GM21367 (cell line): ENCODE measurements around the gene MCOLN2.
"Not testable (repeated sequence)": the region's sequence is repeated elsewhere in the genome, so short reads cannot be mapped to it uniquely, and the experiment has no call there.

Experiments used
- ATAC-seq: cut with Tn5 transposase; IDR thresholded peaks from one replicate; pipeline ENCODE4 v1.9.1; 2021; ENCODE audit not compliant: unreplicated experiment

The MCOLN2 gene

GRCh38 chr1:84986561-84986960 is 10.4 kb downstream of the MCOLN2 start:
- ATAC-seq, result not testable (repeated sequence)

GRCh38 chr1:84985365-84985764 is 11.5 kb downstream of the MCOLN2 start:
- ATAC-seq, result no peak

- no peak for ATAC-seq
Measured at GRCh38 chr1:84982395-84982794, 14.5 kb downstream of the MCOLN2 start.

- peak; percentile 29 for ATAC-seq
Measured at GRCh38 chr1:84975035-84975434, 21.9 kb downstream of the MCOLN2 start.

- peak; percentile 33 for ATAC-seq
Measured at GRCh38 chr1:84973498-84974334, 23.2 kb downstream of the MCOLN2 start.

- ATAC-seq, result peak; percentile 43
Measured at GRCh38 chr1:84972377-84972987, 24.4 kb downstream of the MCOLN2 start.

GRCh38 chr1:84971957-84972356 is 25.0 kb downstream of the MCOLN2 start:
- peak; percentile 36 for ATAC-seq

- peak; percentile 31 for ATAC-seq
Measured at GRCh38 chr1:84969489-84970250, 27.2 kb downstream of the MCOLN2 start.

- no peak for ATAC-seq
Measured at GRCh38 chr1:84968865-84969264, 28.0 kb downstream of the MCOLN2 start.

- no peak for ATAC-seq
Measured at GRCh38 chr1:84968101-84968500, 28.8 kb downstream of the MCOLN2 start.

- no peak for ATAC-seq
Measured at GRCh38 chr1:84967666-84968065, 29.2 kb downstream of the MCOLN2 start.

- ATAC-seq, result no peak
Measured at GRCh38 chr1:84963021-84963420, 33.9 kb downstream of the MCOLN2 start.

- ATAC-seq, result no peak
Measured at GRCh38 chr1:84961316-84961715, 35.6 kb downstream of the MCOLN2 start.

- ATAC-seq, result no peak
Measured at GRCh38 chr1:84960371-84960770, 36.5 kb downstream of the MCOLN2 start.

- ATAC-seq, result peak; percentile 79
Measured at GRCh38 chr1:84959294-84959693, 37.6 kb downstream of the MCOLN2 start.

GRCh38 chr1:84957966-84958365 is 38.9 kb downstream of the MCOLN2 start:
- ATAC-seq, result no peak

GRCh38 chr1:84956655-84957054 is 40.3 kb downstream of the MCOLN2 start:
- ATAC-seq, result no peak

- ATAC-seq, result no peak
Measured at GRCh38 chr1:84956097-84956496, 40.8 kb downstream of the MCOLN2 start.

GRCh38 chr1:84949664-84950063 is 47.2 kb downstream of the MCOLN2 start:
- ATAC-seq, result no peak

- no peak for ATAC-seq
Measured at GRCh38 chr1:84947536-84948410, 49.1 kb downstream of the MCOLN2 start.

GRCh38 chr1:84946631-84947030 is 50.3 kb downstream of the MCOLN2 start:
- no peak for ATAC-seq
